ENCODE results near the gene BRCA1. TPM values are rescaled to one million over a fixed set of nuclear protein-coding genes. Genes with fewer than 3 reads are reported as not detected.
A peak's percentile ranks its signal among the peaks of the same experiment; 100 is the strongest.

The BRCA1 gene
- total and polyA plus RNA-seq, 7 donors: 0.60 to 10.2 (median 5.6) TPM

- TF ChIP-seq POLR2A (IDR thresholded peaks at IDR 0.05): no peak
- no peak for TF ChIP-seq POLR2AphosphoS5 (IDR thresholded peaks at IDR 0.05)
- no peak for TF ChIP-seq EP300 (IDR thresholded peaks at IDR 0.05)
- no peak for TF ChIP-seq CTCF (IDR thresholded peaks at IDR 0.05)
- Histone ChIP-seq H3K4me3 (no peak overlapping the region), H3K27me3 (no peaks in the 10 kb centered on the region), H3K27ac (no peak overlapping the region), H3K36me3 (no peaks in the 10 kb centered on the region), H3K9me3 (no peaks in the 10 kb centered on the region), H3K4me1 (peaks cover 0 to 9% (median 4%) of the 10 kb centered on the region in 4 donors)
- no peak for DNase-seq
- 66 to 70% methylated on average over 4 of the region's 4 CpGs for WGBS, 2 donors
- intact Hi-C loops (cut with DNase I): no loop called here
Observed at GRCh38 chr17:43092901-43093300, 32.3 kb downstream of the BRCA1 start.

GRCh38 chr17:43090022-43090421, 35.1 kb downstream of the BRCA1 start:
- H3K27me3 ChIP-seq: no peaks in the 10 kb centered on the region
- no peak overlapping the region for H3K27ac ChIP-seq
- WGBS, 2 donors: 94 to 96% methylated on average over 2 of the region's 2 CpGs
- H3K36me3 ChIP-seq: no peaks in the 10 kb centered on the region
- H3K4me3 ChIP-seq: no peak overlapping the region
- no peak for DNase-seq
- intact Hi-C loops (cut with DNase I): no loop called here
- H3K4me1 ChIP-seq: peaks cover 0 to 9% (median 4%) of the 10 kb centered on the region in 4 donors
- H3K9me3 ChIP-seq: no peaks in the 10 kb centered on the region
- no peak for TF ChIP-seq EP300 (IDR thresholded peaks at IDR 0.05)
- no peak for TF ChIP-seq POLR2A (IDR thresholded peaks at IDR 0.05)

GRCh38 chr17:43085474-43085873, 39.7 kb downstream of the BRCA1 start:
- H3K36me3 ChIP-seq: peaks cover 0 to 5% (median 0%) of the 10 kb centered on the region in 4 donors
- H3K4me1 ChIP-seq: no peaks in the 10 kb centered on the region
- DNase-seq: no peak
- peak overlapping the region; percentile 28 to 72 (median 54) for H3K27ac ChIP-seq
- no peak overlapping the region for H3K4me3 ChIP-seq
- H3K27me3 ChIP-seq: no peaks in the 10 kb centered on the region
- WGBS, 2 donors: 84% methylated on average over 2 of the region's 2 CpGs
- intact Hi-C loops (cut with DNase I): no loop called here
- TF ChIP-seq CTCF (IDR thresholded peaks at IDR 0.05): no peak
- TF ChIP-seq POLR2A (IDR thresholded peaks at IDR 0.05): no peak
- TF ChIP-seq EP300 (IDR thresholded peaks at IDR 0.05): no peak
- TF ChIP-seq POLR2AphosphoS5 (IDR thresholded peaks at IDR 0.05): no peak
- H3K9me3 ChIP-seq: no peaks in the 10 kb centered on the region

GRCh38 chr17:43079641-43080302, 45.4 kb downstream of the BRCA1 start:
- WGBS, 2 donors: 29 to 65% methylated on average over 1 of the region's 1 CpG
- no peak for TF ChIP-seq CTCF (IDR thresholded peaks at IDR 0.05)
- TF ChIP-seq POLR2AphosphoS5 (IDR thresholded peaks at IDR 0.05): no peak
- no peak for TF ChIP-seq POLR2A (IDR thresholded peaks at IDR 0.05)
- no peak for TF ChIP-seq EP300 (IDR thresholded peaks at IDR 0.05)

GRCh38 chr17:43074869-43075268, 50.3 kb downstream of the BRCA1 start:
- 96 to 97% methylated on average over 4 of the region's 4 CpGs for WGBS, 2 donors
- H3K27me3 ChIP-seq: no peaks in the 10 kb centered on the region
- intact Hi-C loops (cut with DNase I): no loop called here
- no peaks in the 10 kb centered on the region for H3K36me3 ChIP-seq
- TF ChIP-seq POLR2A (IDR thresholded peaks at IDR 0.05) (no peak), POLR2AphosphoS5 (IDR thresholded peaks at IDR 0.05) (no peak), EP300 (IDR thresholded peaks at IDR 0.05) (no peak), CTCF (IDR thresholded peaks at IDR 0.05) (no peak)
- H3K27ac ChIP-seq: no peak overlapping the region
- H3K9me3 ChIP-seq: no peaks in the 10 kb centered on the region
- DNase-seq: no peak
- H3K4me3 ChIP-seq: no peak overlapping the region
- no peaks in the 10 kb centered on the region for H3K4me1 ChIP-seq

More at GRCh38 chr17:43079641-43080302, 45.4 kb downstream of the BRCA1 start:
- Histone ChIP-seq H3K4me1 (no peaks in the 10 kb centered on the region), H3K27me3 (no peaks in the 10 kb centered on the region), H3K4me3 (no peak overlapping the region), H3K27ac (no peak overlapping the region), H3K36me3 (peaks cover 0 to 5% (median 0%) of the 10 kb centered on the region in 4 donors), H3K9me3 (no peaks in the 10 kb centered on the region)
- intact Hi-C loops (cut with DNase I): loop anchor here (5.0 kb wide), 1 partner anchor 52 kb away; the partner anchor contains the start of gene RND2
- no peak for DNase-seq
